Measurements from ENCODE around the gene MYLIP. TPM values are rescaled to one million over a fixed set of nuclear protein-coding genes. Genes with fewer than 3 reads are reported as not detected.

Gene MYLIP
- total and polyA plus RNA-seq, 2 of the 13 experiments (the other 11 are each of a cell fraction or from before 2014, with no cell fraction given), result 3.4 to 10.8 TPM

- no peak for TF ChIP-seq SMARCC2 (IDR thresholded peaks at IDR 0.05)
These were observed 8.5 kb downstream of the MYLIP start (continued) for GRCh38 chr6:16137451-16137801.

- Histone ChIP-seq H3K9ac (ENCODE audit: insufficient read depth, low read depth, low read length) (no peak overlapping the region), H3K4me2 (ENCODE audit: low read depth, low read length) (no peak overlapping the region), H3K9me3 (ENCODE audit: low read length) (no peaks in the 10 kb centered on the region), H3K27ac (ENCODE audit: extremely low read length, insufficient read depth, low read length) (no peak overlapping the region), H2AFZ (ENCODE audit: low read length) (no peak overlapping the region), H4K20me1 (ENCODE audit: insufficient read depth, low read length) (no peaks in the 10 kb centered on the region), H3K4me3 (replicated peaks in 1 of 3; ENCODE audit: insufficient read depth in 1 of 3, low read depth in 2 of 3, low read length in 3 of 3) (no peak overlapping the region), H3K27me3 (ENCODE audit: control insufficient read depth in 1 of 2, insufficient read depth in 2 of 2, low read length in 2 of 2) (no peaks in the 10 kb centered on the region), H3K36me3 (replicated peaks in 1 of 2; ENCODE audit: control insufficient read depth in 1 of 2, insufficient read depth in 2 of 2, low read length in 2 of 2) (peaks cover 1 to 22% of the 10 kb centered on the region in 2 experiments), H3K79me2 (ENCODE audit: insufficient read depth, low read length) (no peaks in the 10 kb centered on the region), H3K4me1 (ENCODE audit: insufficient read depth, low read length) (no peaks in the 10 kb centered on the region)
- intact Hi-C loops (cut with micrococcal nuclease; ENCODE audit: unreplicated experiment) (no loop called here), in situ Hi-C loops (cut with HindIII; ENCODE audit: extremely low pct_ligation_motif_present, low pct_unique_long_range_greater_than_20kb) (no loop called here)
- no TSS peak for BruUV-seq (replicated peaks)
- 98% methylated on average over 2 of the region's 2 CpGs for WGBS (ENCODE audit: low lambda C conversion rate)
- ChIA-PET CTCF (ENCODE audit: low intra/inter-chr PET ratio, low total read pairs) (no interaction called here), POLR2A (interaction anchor here (2.2 kb wide), 1 partner anchor 11 kb away, joined by 12 read pairs; the partner anchor contains the start of gene MYLIP)
- ATAC-seq (no peak), FAIRE-seq (no peak), DNase-seq (ENCODE audit: low spot score) (no peak)
- no peak for TF ChIP-seq KLF6 (CRISPR knock-in tag; IDR thresholded peaks at IDR 0.05)
- no peak for TF ChIP-seq PRDM4 (CRISPR knock-in tag; IDR thresholded peaks at IDR 0.05; ENCODE audit: borderline replicate concordance)
These were observed 10.7 kb downstream of the MYLIP start for GRCh38 chr6:16139556-16139955.

GRCh38 chr6:16140607-16141006, 11.7 kb downstream of the MYLIP start:
- Histone ChIP-seq H3K36me3 (replicated peaks in 1 of 2; ENCODE audit: control insufficient read depth in 1 of 2, insufficient read depth in 2 of 2, low read length in 2 of 2) (peaks cover 5 to 33% of the 10 kb centered on the region in 2 experiments), H4K20me1 (ENCODE audit: insufficient read depth, low read length) (no peaks in the 10 kb centered on the region), H2AFZ (ENCODE audit: low read length) (no peak overlapping the region), H3K9me3 (ENCODE audit: low read length) (no peaks in the 10 kb centered on the region), H3K4me2 (ENCODE audit: low read depth, low read length) (no peak overlapping the region), H3K27ac (ENCODE audit: extremely low read length, insufficient read depth, low read length) (no peak overlapping the region), H3K4me1 (ENCODE audit: insufficient read depth, low read length) (no peaks in the 10 kb centered on the region), H3K4me3 (replicated peaks in 1 of 3; ENCODE audit: insufficient read depth in 1 of 3, low read depth in 2 of 3, low read length in 3 of 3) (no peak overlapping the region), H3K9ac (ENCODE audit: insufficient read depth, low read depth, low read length) (no peak overlapping the region), H3K79me2 (ENCODE audit: insufficient read depth, low read length) (no peaks in the 10 kb centered on the region), H3K27me3 (ENCODE audit: control insufficient read depth in 1 of 2, insufficient read depth in 2 of 2, low read length in 2 of 2) (no peaks in the 10 kb centered on the region)
- WGBS (ENCODE audit: low lambda C conversion rate), result 93% methylated on average over 7 of the region's 7 CpGs
- no TSS peak for BruUV-seq (replicated peaks)
- DNase-seq (ENCODE audit: low spot score) (no peak), ATAC-seq (no peak), FAIRE-seq (no peak)
- POLR2A ChIA-PET, result no interaction called here
- CTCF ChIA-PET (ENCODE audit: low intra/inter-chr PET ratio, low total read pairs), result no interaction called here
- in situ Hi-C loops (cut with HindIII; ENCODE audit: extremely low pct_ligation_motif_present, low pct_unique_long_range_greater_than_20kb), result no loop called here
- intact Hi-C loops (cut with micrococcal nuclease; ENCODE audit: unreplicated experiment), result no loop called here
- TF ChIP-seq NFE2L2 (IDR thresholded peaks at IDR 0.05; ENCODE audit: low read length) (no peak), ZNF850 (CRISPR knock-in tag; conservative IDR thresholded peaks at IDR 0.05) (no peak), TCF7L2 (IDR thresholded peaks at IDR 0.05; ENCODE audit: low read depth, low read length) (no peak), ZNF350 (CRISPR knock-in tag; IDR thresholded peaks at IDR 0.05; ENCODE audit: borderline replicate concordance, low read depth) (no peak), ZNF720 (CRISPR knock-in tag; IDR thresholded peaks at IDR 0.05) (no peak), AKAP8 (CRISPR knock-in tag; IDR thresholded peaks at IDR 0.05) (no peak), SIX4 (CRISPR knock-in tag; IDR thresholded peaks at IDR 0.05) (no peak), SRY (CRISPR knock-in tag; IDR thresholded peaks at IDR 0.05) (no peak), HOXA5 (CRISPR knock-in tag; IDR thresholded peaks at IDR 0.05) (no peak), GLI4 (CRISPR knock-in tag; IDR thresholded peaks at IDR 0.05; ENCODE audit: borderline replicate concordance) (no peak), THAP8 (CRISPR knock-in tag; IDR thresholded peaks at IDR 0.05; ENCODE audit: borderline replicate concordance) (no peak), KLF12 (CRISPR knock-in tag; IDR thresholded peaks at IDR 0.05; ENCODE audit: borderline replicate concordance) (no peak), DR1 (CRISPR knock-in tag; IDR thresholded peaks at IDR 0.05) (no peak)
